ENCODE measurements around the gene OPN1SW.

The OPN1SW gene

DNA sequence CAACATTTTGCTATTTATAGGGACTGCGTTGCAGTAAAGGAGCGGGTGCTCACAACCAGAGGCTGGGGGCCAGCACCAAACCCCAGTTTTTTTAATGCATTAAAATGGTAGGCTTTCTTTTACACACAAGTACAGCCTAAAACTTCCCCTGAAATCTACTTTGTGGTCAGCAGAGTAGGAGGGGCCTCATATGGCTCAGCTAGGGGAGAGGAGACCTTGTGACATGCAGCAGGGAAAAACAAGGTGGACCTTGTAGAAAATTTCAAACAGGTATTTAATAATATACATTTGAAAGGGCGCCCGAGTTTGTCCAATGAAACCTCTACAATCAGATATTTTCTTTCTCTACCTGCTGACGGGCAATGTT lies 17.6 kb upstream of the OPN1SW start:
- H3K4me1 ChIP-seq (ENCODE audit: control insufficient read depth, insufficient read depth, low read length): peaks cover 10% of the 10 kb centered on the region
- no peak overlapping the region for H3K27ac ChIP-seq (ENCODE audit: low read depth, low read length)
- H3K9me3 ChIP-seq (ENCODE audit: control insufficient read depth, insufficient read depth, low read length): no peaks in the 10 kb centered on the region
- no peak overlapping the region for H3K4me3 ChIP-seq (ENCODE audit: low read depth, low read length)
- no peak overlapping the region for H3K9ac ChIP-seq (ENCODE audit: low read depth, low read length)
- peaks cover 4% of the 10 kb centered on the region; the same call in 1 of the 2 replicates for H3K27me3 ChIP-seq (ENCODE audit: control insufficient read depth, insufficient read depth, low read length)
- peaks cover 29% of the 10 kb centered on the region for H3K36me3 ChIP-seq (ENCODE audit: control insufficient read depth, insufficient read depth, low read length)

- Histone ChIP-seq H3K9me3 (ENCODE audit: control insufficient read depth, insufficient read depth, low read length) (no peaks in the 10 kb centered on the region), H3K27ac (ENCODE audit: low read depth, low read length) (no peak overlapping the region), H3K9ac (ENCODE audit: low read depth, low read length) (no peak overlapping the region), H3K4me3 (ENCODE audit: low read depth, low read length) (peak overlapping the region; percentile 92; the same call in 1 of the 2 replicates), H3K4me1 (ENCODE audit: control insufficient read depth, insufficient read depth, low read length) (peaks cover 10% of the 10 kb centered on the region), H3K36me3 (ENCODE audit: control insufficient read depth, insufficient read depth, low read length) (peaks cover 29% of the 10 kb centered on the region), H3K27me3 (ENCODE audit: control insufficient read depth, insufficient read depth, low read length) (peaks cover 4% of the 10 kb centered on the region; the same call in 1 of the 2 replicates)
Measured at GRCh38 chr7:128792471-128793180, 17.0 kb upstream of the OPN1SW start.

- no peak overlapping the region for H3K9ac ChIP-seq (ENCODE audit: low read depth, low read length)
- no peaks in the 10 kb centered on the region for H3K9me3 ChIP-seq (ENCODE audit: control insufficient read depth, insufficient read depth, low read length)
- peaks cover 4% of the 10 kb centered on the region; the same call in 1 of the 2 replicates for H3K27me3 ChIP-seq (ENCODE audit: control insufficient read depth, insufficient read depth, low read length)
- no peak overlapping the region for H3K27ac ChIP-seq (ENCODE audit: low read depth, low read length)
- H3K4me1 ChIP-seq (ENCODE audit: control insufficient read depth, insufficient read depth, low read length): peaks cover 10% of the 10 kb centered on the region
- peaks cover 23% of the 10 kb centered on the region for H3K36me3 ChIP-seq (ENCODE audit: control insufficient read depth, insufficient read depth, low read length)
- peak overlapping the region; percentile 92 for H3K4me3 ChIP-seq (ENCODE audit: low read depth, low read length)
Measured at GRCh38 chr7:128791972-128792327, 16.4 kb upstream of the OPN1SW start.

- H3K27me3 ChIP-seq (ENCODE audit: control insufficient read depth, insufficient read depth, low read length): peaks cover 4% of the 10 kb centered on the region; the same call in 1 of the 2 replicates
- peaks cover 10% of the 10 kb centered on the region for H3K4me1 ChIP-seq (ENCODE audit: control insufficient read depth, insufficient read depth, low read length)
- peak within 1 kb of the TSS; percentile 92 for H3K4me3 ChIP-seq (ENCODE audit: low read depth, low read length)
- no peaks in the 10 kb centered on the region for H3K9me3 ChIP-seq (ENCODE audit: control insufficient read depth, insufficient read depth, low read length)
- H3K36me3 ChIP-seq (ENCODE audit: control insufficient read depth, insufficient read depth, low read length): peaks cover 21% of the 10 kb centered on the region
- no peak within 1 kb of the TSS for H3K9ac ChIP-seq (ENCODE audit: low read depth, low read length)
- peak within 1 kb of the TSS; percentile 28 for H3K27ac ChIP-seq (ENCODE audit: low read depth, low read length)
Measured at GRCh38 chr7:128791121-128791971, 15.8 kb upstream of the OPN1SW start, which contains the start of gene CCDC136. Gene CCDC136, plus strand, starts transcription at chr7:128791968. Its CDS starts 444 bp downstream, at chr7:128792412.

DNA sequence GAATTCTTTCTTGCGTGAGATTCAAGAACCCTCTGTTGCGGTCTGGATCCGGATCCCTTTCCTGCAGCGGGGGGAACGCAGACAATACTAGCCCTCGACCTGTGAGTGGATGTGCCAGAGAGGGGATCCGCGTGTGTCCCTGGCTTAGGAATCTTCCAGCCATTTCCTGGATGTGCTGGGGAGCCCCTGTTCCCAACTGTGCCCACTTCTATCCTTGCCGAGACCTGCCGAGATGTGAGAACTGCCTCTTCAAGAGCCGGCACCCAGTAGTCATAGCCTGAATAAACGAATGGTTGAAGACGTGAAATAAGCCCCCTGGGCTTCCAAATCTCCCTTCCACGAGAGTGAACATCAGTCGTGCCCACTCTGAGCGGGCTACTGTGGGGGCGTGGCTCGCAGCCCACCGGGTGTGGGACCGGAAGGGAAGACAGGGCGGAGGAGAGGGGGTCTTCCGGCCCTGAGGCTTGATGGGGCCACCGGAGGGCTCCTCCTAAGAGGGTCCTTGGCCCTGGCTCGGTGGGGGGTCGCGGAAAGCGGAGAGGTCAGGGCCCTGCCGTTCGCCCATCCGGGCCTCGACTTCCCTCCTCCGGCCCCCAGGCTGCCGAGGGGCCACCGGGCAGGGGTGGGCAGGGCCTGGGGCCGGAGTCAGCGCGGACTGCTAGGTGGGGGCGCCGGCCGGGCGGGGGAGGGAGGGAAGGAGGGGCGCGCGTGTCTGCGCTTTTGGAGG lies 14.9 kb upstream of the OPN1SW start:
- Histone ChIP-seq H3K9me3 (ENCODE audit: control insufficient read depth, insufficient read depth, low read length) (no peaks in the 10 kb centered on the region), H3K4me3 (ENCODE audit: low read depth, low read length) (peak overlapping the region; percentile 92), H3K36me3 (ENCODE audit: control insufficient read depth, insufficient read depth, low read length) (peaks cover 15% of the 10 kb centered on the region), H3K4me1 (ENCODE audit: control insufficient read depth, insufficient read depth, low read length) (peaks cover 10% of the 10 kb centered on the region), H3K9ac (ENCODE audit: low read depth, low read length) (no peak overlapping the region), H3K27ac (ENCODE audit: low read depth, low read length) (peak overlapping the region; percentile 28), H3K27me3 (ENCODE audit: control insufficient read depth, insufficient read depth, low read length) (peaks cover 4% of the 10 kb centered on the region; the same call in 1 of the 2 replicates)

DNA sequence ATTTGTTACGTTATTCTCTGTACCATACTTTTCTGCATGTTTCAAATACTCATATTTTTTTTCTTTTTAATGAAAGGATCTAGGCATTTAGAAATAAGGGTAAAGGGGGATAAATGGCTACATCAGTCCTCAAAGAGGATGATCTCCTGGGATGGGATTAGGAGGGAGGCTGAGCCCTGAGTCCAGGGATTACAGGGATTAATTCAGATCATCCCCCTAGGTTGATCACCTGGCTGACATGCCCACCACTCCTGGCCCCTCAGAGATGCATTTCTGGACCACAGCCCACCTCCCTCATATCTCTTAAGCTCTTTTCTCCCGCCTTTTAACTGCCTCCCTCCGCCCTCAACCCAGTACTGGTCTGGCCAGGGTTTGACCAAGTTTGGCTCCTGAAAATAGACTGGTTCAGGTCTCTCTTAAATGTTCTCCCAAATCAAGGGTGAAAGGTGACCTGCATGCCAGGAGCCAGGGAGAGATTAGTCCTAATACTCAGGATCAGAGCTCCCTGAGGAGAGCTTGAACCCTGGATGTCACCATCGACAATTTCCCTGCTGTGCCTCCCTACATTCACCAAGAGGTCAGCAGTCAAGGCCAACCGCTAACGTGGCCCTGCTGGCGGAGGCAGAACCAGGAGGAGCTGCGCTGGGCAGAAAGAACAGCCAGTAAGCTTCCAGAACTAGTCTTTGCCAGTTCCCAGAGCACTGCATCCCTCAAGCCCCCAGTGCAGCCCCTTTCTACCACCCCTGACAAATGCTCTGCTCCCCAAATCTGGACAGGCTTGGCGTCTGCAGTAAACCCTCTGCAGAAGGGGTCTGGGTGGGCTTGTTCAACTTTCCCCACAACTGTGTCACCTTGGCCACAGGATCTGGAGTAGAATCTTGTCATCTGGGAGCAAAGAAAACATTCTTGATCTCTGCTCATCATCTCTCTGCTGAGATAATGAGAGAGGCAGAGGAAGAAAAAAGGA lies 13.1 kb upstream of the OPN1SW start:
- no peak overlapping the region for H3K9ac ChIP-seq (ENCODE audit: low read depth, low read length)
- H3K27ac ChIP-seq (ENCODE audit: low read depth, low read length): no peak overlapping the region
- H3K4me1 ChIP-seq (ENCODE audit: control insufficient read depth, insufficient read depth, low read length): peaks cover 10% of the 10 kb centered on the region
- no peaks in the 10 kb centered on the region for H3K9me3 ChIP-seq (ENCODE audit: control insufficient read depth, insufficient read depth, low read length)
- peaks cover 4% of the 10 kb centered on the region; the same call in 1 of the 2 replicates for H3K27me3 ChIP-seq (ENCODE audit: control insufficient read depth, insufficient read depth, low read length)
- no peak overlapping the region for H3K4me3 ChIP-seq (ENCODE audit: low read depth, low read length)
- H3K36me3 ChIP-seq (ENCODE audit: control insufficient read depth, insufficient read depth, low read length): peaks cover 4% of the 10 kb centered on the region; the same call in 1 of the 2 replicates

GRCh38 chr7:128785738-128786137 lies 10.1 kb upstream of the OPN1SW start:
- H3K36me3 ChIP-seq (ENCODE audit: control insufficient read depth, insufficient read depth, low read length): no peaks in the 10 kb centered on the region
- no peak overlapping the region for H3K9ac ChIP-seq (ENCODE audit: low read depth, low read length)
- H3K27ac ChIP-seq (ENCODE audit: low read depth, low read length): no peak overlapping the region
- peaks cover 4% of the 10 kb centered on the region; the same call in 1 of the 2 replicates for H3K27me3 ChIP-seq (ENCODE audit: control insufficient read depth, insufficient read depth, low read length)
- H3K9me3 ChIP-seq (ENCODE audit: control insufficient read depth, insufficient read depth, low read length): no peaks in the 10 kb centered on the region
- peaks cover 9% of the 10 kb centered on the region for H3K4me1 ChIP-seq (ENCODE audit: control insufficient read depth, insufficient read depth, low read length)
- no peak overlapping the region for H3K4me3 ChIP-seq (ENCODE audit: low read depth, low read length)

GRCh38 chr7:128783143-128783861 lies 7.7 kb upstream of the OPN1SW start:
- Histone ChIP-seq H3K4me3 (ENCODE audit: low read depth, low read length) (peak overlapping the region; percentile 66), H3K27me3 (ENCODE audit: control insufficient read depth, insufficient read depth, low read length) (no peaks in the 10 kb centered on the region), H3K4me1 (ENCODE audit: control insufficient read depth, insufficient read depth, low read length) (peaks cover 9% of the 10 kb centered on the region), H3K36me3 (ENCODE audit: control insufficient read depth, insufficient read depth, low read length) (no peaks in the 10 kb centered on the region), H3K9ac (ENCODE audit: low read depth, low read length) (no peak overlapping the region), H3K27ac (ENCODE audit: low read depth, low read length) (peak overlapping the region; percentile 12), H3K9me3 (ENCODE audit: control insufficient read depth, insufficient read depth, low read length) (no peaks in the 10 kb centered on the region)

- H3K4me3 ChIP-seq (ENCODE audit: low read depth, low read length): no peak overlapping the region
Measured at GRCh38 chr7:128781851-128782250, 6.3 kb upstream of the OPN1SW start.

More at GRCh38 chr7:128781851-128782250, 6.3 kb upstream of the OPN1SW start:
- H3K27me3 ChIP-seq (ENCODE audit: control insufficient read depth, insufficient read depth, low read length): no peaks in the 10 kb centered on the region
- no peak overlapping the region for H3K27ac ChIP-seq (ENCODE audit: low read depth, low read length)
- no peaks in the 10 kb centered on the region; the same call in 1 of the 2 replicates for H3K9me3 ChIP-seq (ENCODE audit: control insufficient read depth, insufficient read depth, low read length)
- H3K36me3 ChIP-seq (ENCODE audit: control insufficient read depth, insufficient read depth, low read length): no peaks in the 10 kb centered on the region
- no peak overlapping the region for H3K9ac ChIP-seq (ENCODE audit: low read depth, low read length)
- peaks cover 9% of the 10 kb centered on the region for H3K4me1 ChIP-seq (ENCODE audit: control insufficient read depth, insufficient read depth, low read length)

All from HUES48 (cell line).